ENCODE data around the gene SPSB1. TPM values are rescaled to one million over a fixed set of nuclear protein-coding genes. Genes with fewer than 3 reads are reported as not detected.
A peak's percentile ranks its signal among the peaks of the same experiment; 100 is the strongest.

The SPSB1 gene
- total RNA-seq, 2 donors from 2014 or later = 7.7 to 9.2 TPM

GRCh38 chr1:9250411-9251381 lies 42.0 kb upstream of the SPSB1 start:
- Mint-ChIP-seq H3K4me3 (no peak overlapping the region), H3K4me1 (peaks cover 6% of the 10 kb centered on the region), H3K27me3 (no peaks in the 10 kb centered on the region), H3K27ac (no peak overlapping the region), H3K36me3 (ENCODE audit: low read depth) (peaks cover 5% of the 10 kb centered on the region)
- ATAC-seq (no peak), DNase-seq (no peak)
- no peaks in the 10 kb centered on the region for H3K9me3 ChIP-seq (ENCODE audit: control insufficient read depth, low read length, poor library complexity, severe bottlenecking)

- Mint-ChIP-seq H3K27ac (no peak overlapping the region), H3K36me3 (ENCODE audit: low read depth) (peaks cover 5% of the 10 kb centered on the region), H3K27me3 (no peaks in the 10 kb centered on the region), H3K4me3 (no peak overlapping the region), H3K4me1 (peaks cover 6% of the 10 kb centered on the region)
- H3K9me3 ChIP-seq (ENCODE audit: control insufficient read depth, low read length, poor library complexity, severe bottlenecking) = no peaks in the 10 kb centered on the region
- no peak for ATAC-seq
- DNase-seq = no peak
Measured at GRCh38 chr1:9251501-9251900, 41.2 kb upstream of the SPSB1 start.

- H3K4me1 Mint-ChIP-seq = peaks cover 8% of the 10 kb centered on the region
- H3K9me3 ChIP-seq (ENCODE audit: control insufficient read depth, low read length, poor library complexity, severe bottlenecking) = no peaks in the 10 kb centered on the region
- no peak for ATAC-seq
- peaks cover 5% of the 10 kb centered on the region for H3K36me3 Mint-ChIP-seq (ENCODE audit: low read depth)
- DNase-seq = no peak
- no peaks in the 10 kb centered on the region for H3K27me3 Mint-ChIP-seq
- no peak overlapping the region for H3K4me3 Mint-ChIP-seq
- H3K27ac Mint-ChIP-seq = no peak overlapping the region
Measured at GRCh38 chr1:9253004-9253403, 39.7 kb upstream of the SPSB1 start.

- DNase-seq (no peak), ATAC-seq (no peak)
- peaks cover 13% of the 10 kb centered on the region for H3K4me1 Mint-ChIP-seq
- peak overlapping the region; percentile 24 for H3K27ac Mint-ChIP-seq
- H3K36me3 Mint-ChIP-seq (ENCODE audit: low read depth) = peaks cover 2% of the 10 kb centered on the region
- H3K4me3 Mint-ChIP-seq = no peak overlapping the region
- H3K27me3 Mint-ChIP-seq = no peaks in the 10 kb centered on the region
- H3K9me3 ChIP-seq (ENCODE audit: control insufficient read depth, low read length, poor library complexity, severe bottlenecking) = no peaks in the 10 kb centered on the region
Measured at GRCh38 chr1:9253453-9254105, 39.1 kb upstream of the SPSB1 start.

- ATAC-seq (no peak), DNase-seq (no peak)
- no peaks in the 10 kb centered on the region for H3K9me3 ChIP-seq (ENCODE audit: control insufficient read depth, low read length, poor library complexity, severe bottlenecking)
- peaks cover 3% of the 10 kb centered on the region for H3K36me3 Mint-ChIP-seq (ENCODE audit: low read depth)
- H3K27ac Mint-ChIP-seq = no peak overlapping the region
- peaks cover 28% of the 10 kb centered on the region for H3K4me1 Mint-ChIP-seq
- H3K27me3 Mint-ChIP-seq = no peaks in the 10 kb centered on the region
- H3K4me3 Mint-ChIP-seq = no peak overlapping the region
Measured at GRCh38 chr1:9256332-9256731, 36.4 kb upstream of the SPSB1 start.

- H3K27me3 Mint-ChIP-seq = no peaks in the 10 kb centered on the region
- no peak overlapping the region for H3K4me3 Mint-ChIP-seq
- peaks cover 3% of the 10 kb centered on the region for H3K36me3 Mint-ChIP-seq (ENCODE audit: low read depth)
- DNase-seq (no peak), ATAC-seq (no peak)
- no peak overlapping the region for H3K27ac Mint-ChIP-seq
- H3K4me1 Mint-ChIP-seq = peaks cover 26% of the 10 kb centered on the region
- no peaks in the 10 kb centered on the region for H3K9me3 ChIP-seq (ENCODE audit: control insufficient read depth, low read length, poor library complexity, severe bottlenecking)
Measured at GRCh38 chr1:9257851-9258250, 34.8 kb upstream of the SPSB1 start.

GRCh38 chr1:9258629-9259028 lies 34.1 kb upstream of the SPSB1 start:
- H3K9me3 ChIP-seq (ENCODE audit: control insufficient read depth, low read length, poor library complexity, severe bottlenecking) = no peaks in the 10 kb centered on the region
- H3K4me3 Mint-ChIP-seq = no peak overlapping the region
- peaks cover 25% of the 10 kb centered on the region for H3K4me1 Mint-ChIP-seq
- H3K27ac Mint-ChIP-seq = no peak overlapping the region
- H3K27me3 Mint-ChIP-seq = no peaks in the 10 kb centered on the region
- peaks cover 3% of the 10 kb centered on the region for H3K36me3 Mint-ChIP-seq (ENCODE audit: low read depth)
- no peak for ATAC-seq
- DNase-seq = no peak

GRCh38 chr1:9260059-9260766 lies 32.5 kb upstream of the SPSB1 start:
- H3K27ac Mint-ChIP-seq = peak overlapping the region; percentile 9
- H3K9me3 ChIP-seq (ENCODE audit: control insufficient read depth, low read length, poor library complexity, severe bottlenecking) = no peaks in the 10 kb centered on the region
- peaks cover 25% of the 10 kb centered on the region for H3K4me1 Mint-ChIP-seq
- H3K27me3 Mint-ChIP-seq = no peaks in the 10 kb centered on the region
- peaks cover 3% of the 10 kb centered on the region for H3K36me3 Mint-ChIP-seq (ENCODE audit: low read depth)
- DNase-seq (no peak), ATAC-seq (no peak)
- H3K4me3 Mint-ChIP-seq = peak overlapping the region; percentile 19

- ATAC-seq = no peak
- no peaks in the 10 kb centered on the region for H3K9me3 ChIP-seq (ENCODE audit: control insufficient read depth, low read length, poor library complexity, severe bottlenecking)
- peaks cover 3% of the 10 kb centered on the region for H3K36me3 Mint-ChIP-seq (ENCODE audit: low read depth)
- no peak overlapping the region for H3K27ac Mint-ChIP-seq
- H3K4me3 Mint-ChIP-seq = no peak overlapping the region
- no peak for DNase-seq
- no peaks in the 10 kb centered on the region for H3K27me3 Mint-ChIP-seq
- peaks cover 26% of the 10 kb centered on the region for H3K4me1 Mint-ChIP-seq
Measured at GRCh38 chr1:9261496-9261895, 31.2 kb upstream of the SPSB1 start.

- H3K4me1 Mint-ChIP-seq = peaks cover 29% of the 10 kb centered on the region
- H3K9me3 ChIP-seq (ENCODE audit: control insufficient read depth, low read length, poor library complexity, severe bottlenecking) = no peaks in the 10 kb centered on the region
- no peak overlapping the region for H3K4me3 Mint-ChIP-seq
- no peak overlapping the region for H3K27ac Mint-ChIP-seq
- peaks cover 3% of the 10 kb centered on the region for H3K36me3 Mint-ChIP-seq (ENCODE audit: low read depth)
- ATAC-seq = no peak
- no peak for DNase-seq
- no peaks in the 10 kb centered on the region for H3K27me3 Mint-ChIP-seq
Measured at GRCh38 chr1:9262096-9262986, 30.4 kb upstream of the SPSB1 start.

- no peak for DNase-seq
- Mint-ChIP-seq H3K4me3 (no peak overlapping the region), H3K4me1 (peaks cover 27% of the 10 kb centered on the region), H3K27ac (no peak overlapping the region), H3K36me3 (ENCODE audit: low read depth) (peaks cover 3% of the 10 kb centered on the region), H3K27me3 (no peaks in the 10 kb centered on the region)
- no peaks in the 10 kb centered on the region for H3K9me3 ChIP-seq (ENCODE audit: control insufficient read depth, low read length, poor library complexity, severe bottlenecking)
- no peak for ATAC-seq
Measured at GRCh38 chr1:9263276-9263855, 29.3 kb upstream of the SPSB1 start.
